ENCODE data around the gene EPG5.
"Not testable (repeated sequence)": the region's sequence is repeated elsewhere in the genome, so short reads cannot be mapped to it uniquely, and the experiment has no call there.

EPG5 gene

GRCh38 chr18:45820106-45820745 lies 146.9 kb downstream of the EPG5 start:
- FAIRE-seq: no peak

GRCh38 chr18:45818765-45819164 lies 148.4 kb downstream of the EPG5 start:
- not testable (repeated sequence) for DNase-seq (ENCODE audit: insufficient read length, low spot score); FAIRE-seq

More at GRCh38 chr18:45820106-45820745, 146.9 kb downstream of the EPG5 start:
- DNase-seq (ENCODE audit: insufficient read length, low spot score): no peak

- no peak for FAIRE-seq
- no peak for DNase-seq (ENCODE audit: insufficient read length, low spot score)
Measured at GRCh38 chr18:45817543-45817942, 149.6 kb downstream of the EPG5 start.

- not testable (repeated sequence) for FAIRE-seq; DNase-seq (ENCODE audit: insufficient read length, low spot score)
Measured at GRCh38 chr18:45814733-45815132, 152.4 kb downstream of the EPG5 start.

- not testable (repeated sequence) for FAIRE-seq; DNase-seq (ENCODE audit: insufficient read length, low spot score)
Measured at GRCh38 chr18:45807144-45807543, 160.0 kb downstream of the EPG5 start.

GRCh38 chr18:45806226-45806625 lies 160.9 kb downstream of the EPG5 start:
- FAIRE-seq: no peak
- DNase-seq (ENCODE audit: insufficient read length, low spot score): no peak

- DNase-seq (ENCODE audit: insufficient read length, low spot score) (no peak), FAIRE-seq (no peak)
Measured at GRCh38 chr18:45805551-45805950, 161.6 kb downstream of the EPG5 start.

GRCh38 chr18:45802814-45803492 lies 164.2 kb downstream of the EPG5 start:
- FAIRE-seq (no peak), DNase-seq (ENCODE audit: insufficient read length, low spot score) (peak; percentile 54)

GRCh38 chr18:45801416-45802004 lies 165.6 kb downstream of the EPG5 start:
- FAIRE-seq: no peak
- DNase-seq (ENCODE audit: insufficient read length, low spot score): no peak
